ENCODE measurements around the gene GATAD2A.

DNA sequence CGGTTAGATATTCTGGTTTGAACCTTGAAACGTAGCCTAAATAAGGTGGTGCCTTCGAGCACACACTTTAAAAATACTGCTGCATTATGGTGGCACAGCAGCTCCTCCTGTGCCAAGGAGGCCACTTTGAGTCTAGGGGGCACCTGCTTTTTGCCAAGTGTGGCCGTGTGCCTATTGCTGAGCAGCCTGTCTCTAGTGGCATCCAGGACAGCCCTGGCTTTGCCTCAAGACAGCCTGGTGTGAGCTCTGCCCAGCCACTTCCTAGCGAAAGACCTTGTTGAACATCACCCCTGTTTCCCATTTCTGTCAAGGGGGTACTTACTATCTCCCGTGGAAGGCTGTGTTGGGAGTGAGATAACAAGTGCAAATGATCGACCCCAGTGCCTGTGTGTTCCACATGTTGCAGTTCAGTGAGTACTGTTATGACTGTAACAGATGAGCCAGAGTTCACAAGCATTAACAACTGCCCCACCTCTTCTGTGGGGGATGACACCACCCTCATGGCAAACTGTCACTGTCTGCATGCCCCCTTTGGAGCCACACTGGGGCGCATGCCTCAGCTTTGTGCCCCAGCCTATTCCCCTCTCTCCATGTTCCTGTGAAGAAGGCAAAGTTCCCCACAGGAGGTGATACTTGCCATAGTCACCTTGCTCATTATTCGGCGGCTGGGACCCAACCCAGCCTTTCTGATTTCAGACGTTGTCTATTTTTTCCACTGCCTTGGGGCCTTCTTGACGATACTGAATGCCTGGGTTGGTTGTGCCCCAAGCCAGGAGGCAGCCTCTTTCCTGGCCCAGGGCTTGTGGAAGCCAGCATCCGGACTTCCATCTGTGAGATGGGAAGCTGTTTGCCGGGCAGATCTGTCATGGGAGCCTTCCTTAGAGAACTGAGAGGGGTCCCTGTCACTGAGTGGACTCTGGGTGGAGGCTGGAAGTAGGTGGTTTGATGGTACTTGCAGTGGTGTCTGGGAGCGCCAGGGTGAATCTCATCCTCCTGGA is 5.4 kb downstream of the GATAD2A start:
- no peak for TF ChIP-seq EGR1 (IDR thresholded peaks at IDR 0.05; ENCODE audit: borderline replicate concordance in 1 of 2, low read depth in 2 of 2, low read length in 2 of 2)
- TF ChIP-seq, protein P1, sequence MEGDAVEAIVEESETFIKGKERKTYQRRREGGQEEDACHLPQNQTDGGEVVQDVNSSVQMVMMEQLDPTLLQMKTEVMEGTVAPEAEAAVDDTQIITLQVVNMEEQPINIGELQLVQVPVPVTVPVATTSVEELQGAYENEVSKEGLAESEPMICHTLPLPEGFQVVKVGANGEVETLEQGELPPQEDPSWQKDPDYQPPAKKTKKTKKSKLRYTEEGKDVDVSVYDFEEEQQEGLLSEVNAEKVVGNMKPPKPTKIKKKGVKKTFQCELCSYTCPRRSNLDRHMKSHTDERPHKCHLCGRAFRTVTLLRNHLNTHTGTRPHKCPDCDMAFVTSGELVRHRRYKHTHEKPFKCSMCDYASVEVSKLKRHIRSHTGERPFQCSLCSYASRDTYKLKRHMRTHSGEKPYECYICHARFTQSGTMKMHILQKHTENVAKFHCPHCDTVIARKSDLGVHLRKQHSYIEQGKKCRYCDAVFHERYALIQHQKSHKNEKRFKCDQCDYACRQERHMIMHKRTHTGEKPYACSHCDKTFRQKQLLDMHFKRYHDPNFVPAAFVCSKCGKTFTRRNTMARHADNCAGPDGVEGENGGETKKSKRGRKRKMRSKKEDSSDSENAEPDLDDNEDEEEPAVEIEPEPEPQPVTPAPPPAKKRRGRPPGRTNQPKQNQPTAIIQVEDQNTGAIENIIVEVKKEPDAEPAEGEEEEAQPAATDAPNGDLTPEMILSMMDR (IDR thresholded peaks at IDR 0.05 in 2 of 3, conservative IDR thresholded peaks at IDR 0.05 in 1 of 3; ENCODE audit: control insufficient read depth in 2 of 3, extremely low read depth in 1 of 3, insufficient read depth in 1 of 3, low read depth in 3 of 3, low read length in 3 of 3), result peak; percentile 10 to 43 (median 23); a peak in 1 of 6 replicates
- TF ChIP-seq, protein P2, sequence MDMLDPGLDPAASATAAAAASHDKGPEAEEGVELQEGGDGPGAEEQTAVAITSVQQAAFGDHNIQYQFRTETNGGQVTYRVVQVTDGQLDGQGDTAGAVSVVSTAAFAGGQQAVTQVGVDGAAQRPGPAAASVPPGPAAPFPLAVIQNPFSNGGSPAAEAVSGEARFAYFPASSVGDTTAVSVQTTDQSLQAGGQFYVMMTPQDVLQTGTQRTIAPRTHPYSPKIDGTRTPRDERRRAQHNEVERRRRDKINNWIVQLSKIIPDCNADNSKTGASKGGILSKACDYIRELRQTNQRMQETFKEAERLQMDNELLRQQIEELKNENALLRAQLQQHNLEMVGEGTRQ (IDR thresholded peaks at IDR 0.05; ENCODE audit: borderline replicate concordance, low read depth, low read length), result no peak
- no peak for TF ChIP-seq ZNF274 (IDR thresholded peaks at IDR 0.05; ENCODE audit: insufficient read depth, insufficient read length)
- TF ChIP-seq EZH2 (IDR thresholded peaks at IDR 0.05; ENCODE audit: borderline replicate concordance, control insufficient read depth, low read depth, low read length), result no peak
- TF ChIP-seq IKZF1 (conservative IDR thresholded peaks at IDR 0.05), result 0 out of 2 replicates have a peak, but pooled peaks have one; percentile 46
- TF ChIP-seq TARDBP (IDR thresholded peaks at IDR 0.05; ENCODE audit: borderline replicate concordance), result no peak
- TF ChIP-seq TCF3 (IDR thresholded peaks at IDR 0.05; ENCODE audit: borderline replicate concordance, insufficient read depth, low read depth, low read length), result no peak
- no peak for TF ChIP-seq CEBPB (IDR thresholded peaks at IDR 0.05; ENCODE audit: borderline replicate concordance in 1 of 2, low read depth in 2 of 2, low read length in 2 of 2)

Measured in GM12878 (cell line).